22Rv1 (cell line): ENCODE measurements around the gene FBLN5.

Source experiments
- ZFX ChIP-seq: fragments of 450-650 bp; IDR thresholded peaks from 2 replicates; pipeline ENCODE4 v1.6.1; 2017; ENCODE audit warnings: antibody characterized with exemption, borderline replicate concordance
- TF ChIP-seq, protein P1 (sequence below): fragments of 450-650 bp; IDR thresholded peaks from 2 replicates; pipeline ENCODE4 v1.5.1; 2017; ENCODE audit warnings: mild to moderate bottlenecking

DNA sequence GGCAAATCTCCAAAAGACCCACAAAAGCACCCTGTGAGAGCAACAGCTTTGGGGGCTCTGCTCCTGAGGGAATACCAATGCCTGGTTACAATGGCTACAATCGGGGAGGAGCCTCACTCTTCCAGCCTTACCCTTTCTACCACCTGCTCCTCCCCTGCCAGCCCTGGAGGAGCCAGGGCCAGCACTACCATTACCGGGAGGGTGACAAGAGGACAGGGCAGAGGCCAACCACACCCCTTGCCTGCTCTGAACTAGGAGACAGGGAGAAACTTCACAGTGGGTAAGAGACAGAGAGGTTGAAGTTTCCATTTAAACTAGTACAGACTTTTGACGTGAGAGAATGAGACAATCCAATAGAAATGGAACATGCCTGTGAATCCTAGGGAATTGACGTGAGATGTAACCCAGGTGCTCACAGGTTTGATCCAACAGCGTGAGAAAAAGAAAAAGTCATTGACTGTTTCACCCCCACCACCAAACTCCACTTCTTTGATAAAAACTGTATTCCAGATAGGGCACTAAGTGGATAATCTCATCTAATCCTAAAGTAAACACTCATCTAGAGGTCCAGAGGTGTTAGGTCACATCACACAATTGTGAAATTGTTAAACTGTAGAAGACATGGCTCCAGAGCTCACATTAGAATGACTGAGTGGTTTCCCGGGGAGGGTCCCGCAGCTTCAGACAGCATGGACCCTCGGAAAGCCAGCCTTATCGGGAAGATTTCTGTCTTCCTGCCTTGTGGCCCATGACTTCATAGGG lies 71.8 kb downstream of the FBLN5 start:
- no peak for TF ChIP-seq ZFX
- TF ChIP-seq, protein P1, sequence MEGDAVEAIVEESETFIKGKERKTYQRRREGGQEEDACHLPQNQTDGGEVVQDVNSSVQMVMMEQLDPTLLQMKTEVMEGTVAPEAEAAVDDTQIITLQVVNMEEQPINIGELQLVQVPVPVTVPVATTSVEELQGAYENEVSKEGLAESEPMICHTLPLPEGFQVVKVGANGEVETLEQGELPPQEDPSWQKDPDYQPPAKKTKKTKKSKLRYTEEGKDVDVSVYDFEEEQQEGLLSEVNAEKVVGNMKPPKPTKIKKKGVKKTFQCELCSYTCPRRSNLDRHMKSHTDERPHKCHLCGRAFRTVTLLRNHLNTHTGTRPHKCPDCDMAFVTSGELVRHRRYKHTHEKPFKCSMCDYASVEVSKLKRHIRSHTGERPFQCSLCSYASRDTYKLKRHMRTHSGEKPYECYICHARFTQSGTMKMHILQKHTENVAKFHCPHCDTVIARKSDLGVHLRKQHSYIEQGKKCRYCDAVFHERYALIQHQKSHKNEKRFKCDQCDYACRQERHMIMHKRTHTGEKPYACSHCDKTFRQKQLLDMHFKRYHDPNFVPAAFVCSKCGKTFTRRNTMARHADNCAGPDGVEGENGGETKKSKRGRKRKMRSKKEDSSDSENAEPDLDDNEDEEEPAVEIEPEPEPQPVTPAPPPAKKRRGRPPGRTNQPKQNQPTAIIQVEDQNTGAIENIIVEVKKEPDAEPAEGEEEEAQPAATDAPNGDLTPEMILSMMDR, result no peak
